NCI-H82 treated with DMSO at 0.1 percent for 48 hours (cell line): Measurements from ENCODE around the gene PAPSS2.
"Not testable (repeated sequence)": the region's sequence is repeated elsewhere in the genome, so short reads cannot be mapped to it uniquely, and the experiment has no call there.

Experiments
- DNase-seq: peaks from one replicate; lab custom pipeline; 2025; ENCODE audit not compliant: unreplicated experiment; lab: John Stamatoyannopoulos, UW

PAPSS2 gene

GRCh38 chr10:87746911-87747310 lies 87.2 kb downstream of the PAPSS2 start:
- DNase-seq, result no peak

GRCh38 chr10:87748244-87748643 lies 88.6 kb downstream of the PAPSS2 start:
- not testable (repeated sequence) for DNase-seq

- no peak for DNase-seq
Measured at GRCh38 chr10:87750001-87750671, 90.5 kb downstream of the PAPSS2 start.

- no peak for DNase-seq
Measured at GRCh38 chr10:87750817-87751216, 91.1 kb downstream of the PAPSS2 start.

GRCh38 chr10:87751274-87751673 lies 91.6 kb downstream of the PAPSS2 start:
- DNase-seq, result no peak

GRCh38 chr10:87752566-87752965 lies 92.9 kb downstream of the PAPSS2 start:
- DNase-seq, result no peak

GRCh38 chr10:87753995-87754866 lies 94.6 kb downstream of the PAPSS2 start:
- no peak for DNase-seq

- no peak for DNase-seq
Measured at GRCh38 chr10:87757685-87758084, 98.0 kb downstream of the PAPSS2 start.

- DNase-seq, result no peak
Measured at GRCh38 chr10:87759551-87759950, 99.9 kb downstream of the PAPSS2 start.

- no peak for DNase-seq
Measured at GRCh38 chr10:87760195-87760905, 100.7 kb downstream of the PAPSS2 start.

- DNase-seq, result no peak
Measured at GRCh38 chr10:87761153-87761552, 101.5 kb downstream of the PAPSS2 start.

GRCh38 chr10:87761892-87762291 lies 102.2 kb downstream of the PAPSS2 start:
- no peak for DNase-seq

- DNase-seq, result no peak
Measured at GRCh38 chr10:87763086-87763861, 103.6 kb downstream of the PAPSS2 start.

- no peak for DNase-seq
Measured at GRCh38 chr10:87764072-87764934, 104.6 kb downstream of the PAPSS2 start.

- no peak for DNase-seq
Measured at GRCh38 chr10:87765666-87766376, 106.1 kb downstream of the PAPSS2 start.

- DNase-seq, result no peak
Measured at GRCh38 chr10:87767253-87767652, 107.6 kb downstream of the PAPSS2 start.

GRCh38 chr10:87771871-87772500 lies 112.3 kb downstream of the PAPSS2 start:
- no peak for DNase-seq

- DNase-seq, result no peak
Measured at GRCh38 chr10:87775766-87776165, 116.1 kb downstream of the PAPSS2 start.

- no peak for DNase-seq
Measured at GRCh38 chr10:87776328-87776727, 116.7 kb downstream of the PAPSS2 start.
